GM19099 (cell line): ENCODE measurements around the gene FHIT.

Experiments
- POLR2A ChIP-seq: IDR thresholded peaks from 3 replicates; pipeline ENCODE4 v1.6.1; 2011; ENCODE audit warnings: low read depth; ENCODE audit not compliant: insufficient read length; ENCODE audit errors: extremely low read depth

The FHIT gene

DNA sequence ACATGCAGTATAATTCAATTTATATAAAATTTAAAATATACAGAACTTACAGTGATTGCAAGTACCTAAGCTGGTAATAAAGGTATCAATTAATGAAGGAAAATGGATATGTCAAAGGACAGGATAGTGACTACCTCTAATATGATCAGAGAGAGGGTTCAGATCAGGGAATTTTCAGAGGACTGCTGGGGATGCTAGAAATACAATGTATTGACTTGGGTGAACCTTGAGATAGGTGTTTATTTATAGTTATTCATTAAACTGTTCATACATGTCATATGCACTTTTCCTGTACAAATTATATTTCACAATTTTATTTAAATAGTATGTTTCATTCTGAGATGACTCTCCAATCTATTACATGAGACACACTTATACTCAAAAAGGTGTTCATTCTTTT, 554.1 kb downstream of the FHIT start:
- no peak for TF ChIP-seq POLR2A

DNA sequence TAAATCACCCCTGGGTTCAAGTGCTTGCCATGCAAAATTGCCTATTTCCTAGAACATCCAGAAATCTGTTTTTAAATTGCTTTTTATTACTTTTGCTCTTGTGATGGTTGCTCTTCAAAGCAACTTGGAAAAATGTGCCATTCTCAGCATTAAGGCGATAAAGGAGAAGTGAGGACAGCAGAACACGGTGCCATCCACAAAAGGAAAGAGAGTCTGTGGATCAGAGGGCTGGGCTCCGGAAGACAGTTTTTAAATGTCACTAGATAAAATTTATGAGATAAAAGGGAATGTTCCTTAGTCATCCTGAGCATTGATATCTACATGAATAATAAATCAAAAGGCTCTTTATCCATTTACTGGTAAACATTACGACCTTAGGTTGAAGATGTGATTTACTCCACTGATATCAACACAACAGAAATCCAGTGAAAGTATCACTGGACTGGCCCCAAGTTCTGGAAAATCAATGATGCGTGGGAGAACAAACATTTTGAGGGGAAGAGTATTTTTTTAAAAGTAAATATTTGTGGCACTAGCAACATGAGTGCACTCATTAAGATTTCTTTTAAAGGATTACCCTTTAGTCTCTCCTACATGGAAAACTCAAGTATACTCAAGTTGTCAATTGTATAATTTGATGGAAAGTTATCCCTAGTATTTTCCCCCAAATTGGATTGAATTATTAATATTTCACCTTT, 554.7 kb downstream of the FHIT start:
- TF ChIP-seq POLR2A = no peak

DNA sequence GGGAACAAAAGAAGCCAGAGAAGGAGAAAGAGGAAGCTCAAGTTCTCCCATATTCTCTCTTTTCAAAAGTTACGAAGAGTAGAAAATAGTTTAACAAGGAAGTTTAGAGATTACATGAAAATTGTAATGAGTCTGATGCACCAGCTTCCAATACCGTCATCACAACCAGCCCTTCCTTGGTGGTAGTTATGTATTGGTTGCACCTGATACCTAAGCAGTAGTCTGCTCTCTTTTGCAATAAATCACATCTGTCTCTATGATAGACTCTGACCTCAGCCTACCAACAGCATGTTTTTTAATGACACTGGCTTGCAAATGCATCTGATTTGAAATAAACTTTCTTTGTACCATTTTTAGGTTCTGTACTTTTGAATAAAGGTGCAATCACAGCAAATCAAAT, 575.8 kb downstream of the FHIT start:
- no peak for TF ChIP-seq POLR2A

GRCh38 chr3:60674870-60675269, 576.4 kb downstream of the FHIT start:
- no peak for TF ChIP-seq POLR2A

DNA sequence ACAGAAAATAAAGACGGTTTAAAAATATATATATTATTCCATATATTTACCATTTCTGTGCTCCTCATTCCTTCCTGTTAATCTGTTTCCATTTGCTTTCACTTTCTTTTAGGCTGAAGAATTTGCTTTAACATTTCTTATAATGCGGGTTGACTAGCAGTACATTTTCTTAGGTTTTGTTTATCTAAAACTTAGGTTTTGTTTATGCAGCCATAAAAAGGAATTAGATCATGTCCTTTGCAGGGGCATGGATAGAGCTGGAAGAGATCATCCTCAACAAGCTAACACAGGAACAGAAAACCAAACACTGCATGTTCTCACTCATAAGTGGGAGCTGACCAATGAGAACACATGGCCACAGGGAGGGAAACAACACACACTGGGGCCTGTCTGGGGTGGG, 578.1 kb downstream of the FHIT start:
- TF ChIP-seq POLR2A = no peak

DNA sequence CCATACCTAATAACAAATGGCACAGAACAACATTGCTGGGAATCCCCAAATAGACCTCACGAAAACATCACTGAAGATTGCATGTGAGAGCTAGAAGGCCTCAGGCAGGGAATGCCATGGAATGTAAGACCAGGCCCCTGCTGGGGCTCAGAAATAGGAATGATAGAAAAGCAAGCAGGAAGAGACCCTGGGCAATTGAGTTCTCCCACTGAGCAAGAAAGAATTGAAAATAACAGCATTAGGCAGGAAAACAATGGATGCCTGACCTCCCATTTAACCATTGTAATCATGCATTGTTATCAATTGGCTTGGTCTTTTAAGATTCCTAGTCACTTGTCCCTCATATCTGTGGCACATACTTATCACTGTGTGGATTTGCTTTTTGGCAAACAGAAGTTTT, 581.6 kb downstream of the FHIT start:
- TF ChIP-seq POLR2A = no peak

- no peak for TF ChIP-seq POLR2A
These were observed 591.2 kb downstream of the FHIT start for GRCh38 chr3:60660026-60660425.

GRCh38 chr3:60659098-60659497, 592.2 kb downstream of the FHIT start:
- TF ChIP-seq POLR2A = no peak

GRCh38 chr3:60657972-60658371, 593.3 kb downstream of the FHIT start:
- TF ChIP-seq POLR2A = no peak

- no peak for TF ChIP-seq POLR2A
These were observed 598.4 kb downstream of the FHIT start for GRCh38 chr3:60652829-60653228.

- no peak for TF ChIP-seq POLR2A
These were observed 599.5 kb downstream of the FHIT start for GRCh38 chr3:60651799-60652198.

GRCh38 chr3:60650171-60650570, 601.1 kb downstream of the FHIT start:
- no peak for TF ChIP-seq POLR2A

- no peak for TF ChIP-seq POLR2A
These were observed 605.5 kb downstream of the FHIT start for GRCh38 chr3:60645801-60646200.

DNA sequence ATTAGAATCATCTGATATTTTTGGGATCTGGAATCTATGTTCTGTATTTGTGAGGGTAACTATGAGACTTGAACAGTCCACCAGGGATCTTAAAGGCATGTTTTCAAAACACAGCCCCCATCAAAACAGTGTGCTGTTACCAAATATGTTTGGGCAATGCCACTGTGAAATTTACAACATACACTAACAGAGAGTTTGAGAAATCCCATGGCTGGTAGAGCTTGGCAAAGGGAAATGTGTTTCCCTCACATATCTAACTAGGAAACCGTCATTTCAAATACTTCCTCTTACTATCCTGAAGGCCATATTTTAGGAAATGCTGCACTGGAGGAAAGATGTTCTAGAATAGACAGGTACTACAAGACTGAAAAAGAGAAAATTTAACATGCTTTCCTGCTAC, 607.4 kb downstream of the FHIT start:
- no peak for TF ChIP-seq POLR2A

DNA sequence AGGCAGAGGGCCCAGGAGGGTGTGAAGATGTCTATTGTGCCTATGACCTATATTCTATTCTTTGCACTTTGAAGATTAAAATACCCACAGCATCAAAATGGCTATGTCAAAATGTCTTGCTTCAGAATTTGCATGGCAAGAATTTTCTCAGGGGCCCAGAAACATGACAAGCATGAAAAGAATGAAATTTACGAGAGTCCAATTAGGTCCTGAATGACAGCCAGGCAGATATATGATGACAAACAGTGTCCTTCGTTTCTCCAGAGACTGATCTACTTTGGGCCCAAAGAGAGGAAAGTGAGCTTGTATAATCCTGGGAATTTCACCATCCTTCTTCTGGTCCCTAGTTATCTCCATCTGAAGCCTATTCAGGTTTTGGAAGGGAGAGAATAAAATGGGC, 609.9 kb downstream of the FHIT start:
- TF ChIP-seq POLR2A = no peak

GRCh38 chr3:60636846-60637245, 614.4 kb downstream of the FHIT start:
- TF ChIP-seq POLR2A = no peak

DNA sequence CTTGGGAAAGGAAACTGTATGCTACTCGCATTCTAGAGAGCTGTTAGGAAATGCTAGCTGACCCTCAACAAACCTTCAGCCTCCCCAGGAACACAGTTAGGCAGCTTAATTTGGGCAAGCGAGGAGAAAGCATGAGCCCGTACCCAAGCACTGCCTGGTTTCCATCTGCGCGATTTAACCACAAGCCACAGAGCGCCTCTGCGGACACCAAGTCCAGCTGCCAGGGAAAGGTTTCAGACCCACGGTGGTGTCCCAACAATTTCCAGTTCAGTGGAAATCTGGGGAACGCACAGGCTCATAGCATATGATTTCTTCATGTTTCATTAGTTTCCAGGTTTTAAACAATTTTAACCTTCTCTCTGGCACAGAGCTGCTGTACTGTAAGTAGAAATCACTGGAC, 617.6 kb downstream of the FHIT start:
- no peak for TF ChIP-seq POLR2A
